Astrocyte (in vitro differentiated cells and primary cell): ENCODE results near the gene VAMP8.

Source experiments
- EZH2 ChIP-seq: IDR thresholded peaks from 2 replicates; pipeline ENCODE4 v1.6.1; 2012; ENCODE audit warnings: mild to moderate bottlenecking, low read length, inconsistent platforms; ENCODE audit not compliant: insufficient read depth
- TF ChIP-seq, protein P1 (sequence below): IDR thresholded peaks from 2 replicates; pipeline ENCODE4 v1.5.1; 2011; ENCODE audit warnings: low read depth, mild to moderate bottlenecking, inconsistent platforms, low read length, moderate library complexity; ENCODE audit not compliant: insufficient read depth

DNA sequence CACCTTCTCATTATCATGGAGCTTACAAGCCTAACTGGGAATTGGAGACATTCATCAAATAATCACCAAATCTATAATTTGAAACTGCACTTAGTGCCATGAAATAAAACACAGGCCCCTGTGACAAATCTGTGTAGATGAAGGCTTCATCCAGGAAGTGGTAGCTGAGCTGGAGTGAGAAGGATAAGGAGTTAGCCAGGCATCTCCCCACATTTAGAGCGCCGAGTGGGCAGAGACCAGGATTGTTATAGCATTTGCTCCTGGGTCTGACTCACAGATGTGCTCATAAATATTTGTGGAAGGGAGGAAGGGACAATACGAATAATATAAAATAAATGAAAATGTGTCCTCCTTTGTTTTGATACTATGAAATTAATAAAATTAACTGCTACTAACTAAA, 40.9 kb upstream of the VAMP8 start:
- TF ChIP-seq, protein P1, sequence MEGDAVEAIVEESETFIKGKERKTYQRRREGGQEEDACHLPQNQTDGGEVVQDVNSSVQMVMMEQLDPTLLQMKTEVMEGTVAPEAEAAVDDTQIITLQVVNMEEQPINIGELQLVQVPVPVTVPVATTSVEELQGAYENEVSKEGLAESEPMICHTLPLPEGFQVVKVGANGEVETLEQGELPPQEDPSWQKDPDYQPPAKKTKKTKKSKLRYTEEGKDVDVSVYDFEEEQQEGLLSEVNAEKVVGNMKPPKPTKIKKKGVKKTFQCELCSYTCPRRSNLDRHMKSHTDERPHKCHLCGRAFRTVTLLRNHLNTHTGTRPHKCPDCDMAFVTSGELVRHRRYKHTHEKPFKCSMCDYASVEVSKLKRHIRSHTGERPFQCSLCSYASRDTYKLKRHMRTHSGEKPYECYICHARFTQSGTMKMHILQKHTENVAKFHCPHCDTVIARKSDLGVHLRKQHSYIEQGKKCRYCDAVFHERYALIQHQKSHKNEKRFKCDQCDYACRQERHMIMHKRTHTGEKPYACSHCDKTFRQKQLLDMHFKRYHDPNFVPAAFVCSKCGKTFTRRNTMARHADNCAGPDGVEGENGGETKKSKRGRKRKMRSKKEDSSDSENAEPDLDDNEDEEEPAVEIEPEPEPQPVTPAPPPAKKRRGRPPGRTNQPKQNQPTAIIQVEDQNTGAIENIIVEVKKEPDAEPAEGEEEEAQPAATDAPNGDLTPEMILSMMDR: no peak
- no peak for TF ChIP-seq EZH2
